ENCODE results near the gene ASTN2. TPM values are rescaled to one million over a fixed set of nuclear protein-coding genes. Genes with fewer than 3 reads are reported as not detected.

The ASTN2 gene, protein sequence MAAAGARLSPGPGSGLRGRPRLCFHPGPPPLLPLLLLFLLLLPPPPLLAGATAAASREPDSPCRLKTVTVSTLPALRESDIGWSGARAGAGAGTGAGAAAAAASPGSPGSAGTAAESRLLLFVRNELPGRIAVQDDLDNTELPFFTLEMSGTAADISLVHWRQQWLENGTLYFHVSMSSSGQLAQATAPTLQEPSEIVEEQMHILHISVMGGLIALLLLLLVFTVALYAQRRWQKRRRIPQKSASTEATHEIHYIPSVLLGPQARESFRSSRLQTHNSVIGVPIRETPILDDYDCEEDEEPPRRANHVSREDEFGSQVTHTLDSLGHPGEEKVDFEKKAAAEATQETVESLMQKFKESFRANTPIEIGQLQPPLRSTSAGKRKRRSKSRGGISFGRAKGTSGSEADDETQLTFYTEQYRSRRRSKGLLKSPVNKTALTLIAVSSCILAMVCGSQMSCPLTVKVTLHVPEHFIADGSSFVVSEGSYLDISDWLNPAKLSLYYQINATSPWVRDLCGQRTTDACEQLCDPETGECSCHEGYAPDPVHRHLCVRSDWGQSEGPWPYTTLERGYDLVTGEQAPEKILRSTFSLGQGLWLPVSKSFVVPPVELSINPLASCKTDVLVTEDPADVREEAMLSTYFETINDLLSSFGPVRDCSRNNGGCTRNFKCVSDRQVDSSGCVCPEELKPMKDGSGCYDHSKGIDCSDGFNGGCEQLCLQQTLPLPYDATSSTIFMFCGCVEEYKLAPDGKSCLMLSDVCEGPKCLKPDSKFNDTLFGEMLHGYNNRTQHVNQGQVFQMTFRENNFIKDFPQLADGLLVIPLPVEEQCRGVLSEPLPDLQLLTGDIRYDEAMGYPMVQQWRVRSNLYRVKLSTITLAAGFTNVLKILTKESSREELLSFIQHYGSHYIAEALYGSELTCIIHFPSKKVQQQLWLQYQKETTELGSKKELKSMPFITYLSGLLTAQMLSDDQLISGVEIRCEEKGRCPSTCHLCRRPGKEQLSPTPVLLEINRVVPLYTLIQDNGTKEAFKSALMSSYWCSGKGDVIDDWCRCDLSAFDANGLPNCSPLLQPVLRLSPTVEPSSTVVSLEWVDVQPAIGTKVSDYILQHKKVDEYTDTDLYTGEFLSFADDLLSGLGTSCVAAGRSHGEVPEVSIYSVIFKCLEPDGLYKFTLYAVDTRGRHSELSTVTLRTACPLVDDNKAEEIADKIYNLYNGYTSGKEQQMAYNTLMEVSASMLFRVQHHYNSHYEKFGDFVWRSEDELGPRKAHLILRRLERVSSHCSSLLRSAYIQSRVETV (N-terminal part only)
- total RNA-seq (2013; cell fraction: nucleolus; rRNA removed): 36.3 and 39.4 TPM in 2 replicates
- total RNA-seq (2014; rRNA removed): 10.6 and 11.4 TPM in 2 replicates
- 7.0 and 7.7 TPM in 2 replicates for total RNA-seq (2014; rRNA removed; fragmentation: Illumina TruSeq; extraction: Trizol)
- total RNA-seq (2021): 6.9 and 7.5 TPM in 2 replicates
- 3.1 TPM for polyA plus RNA-seq (2011; ENCODE audit: low read depth)
- polyA plus RNA-seq (2011; rRNA removed): 8.8 and 10.4 TPM in 2 replicates
- polyA plus RNA-seq (2011; cell fraction: cytosol; rRNA removed): 10.0 and 10.9 TPM in 2 replicates
- polyA plus RNA-seq (2011; cell fraction: nucleus; rRNA removed): 10.0 and 10.9 TPM in 2 replicates
- 3.8 and 5.8 TPM in 2 replicates for polyA plus RNA-seq (2012)
- polyA plus RNA-seq (2014; fragmentation: Illumina TruSeq; extraction: Trizol): 4.9 and 6.3 TPM in 2 replicates
- polyA plus RNA-seq (2014; fragmentation: Nextera tagmentation; extraction: Ambion mirVana): 1 to 10 TPM; 1.4 to 1.5 TPM
- 7.0 and 7.2 TPM in 2 replicates for polyA plus RNA-seq (2014; rRNA removed)
- 10 to 100 TPM; 12.5 to 15.7 TPM for polyA plus RNA-seq (2016; fragmentation: Nextera tagmentation; extraction: Ambion mirVana)
- 22.8 and 27.8 TPM in 2 replicates for polyA minus RNA-seq (2011; rRNA and poly(A)+ RNA removed)
- polyA minus RNA-seq (2011; cell fraction: cytosol; rRNA and poly(A)+ RNA removed): 3.1 and 3.2 TPM in 2 replicates
- 30.3 and 43.5 TPM in 2 replicates for polyA minus RNA-seq (2011; cell fraction: nucleus; rRNA and poly(A)+ RNA removed)
- Bru-seq, nascent RNA: percentile 37 among the genes with signal in this experiment
- BruChase-seq, experiment 1, labeled RNA remaining after a 6-hour chase: percentile 32 among the genes with signal in this experiment
- percentile 33 among the genes with signal in this experiment for BruChase-seq, experiment 2, labeled RNA remaining after a 2-hour chase
- long read RNA-seq, experiment 1, partial matches to known transcripts: 3 of 13 reads
- long read RNA-seq, experiment 1, other reads (novel, unspliced or antisense): 9 of 13 reads
- long read RNA-seq, experiment 2, partial matches to known transcripts: 26 of 58 reads
- long read RNA-seq, experiment 2, other reads (novel, unspliced or antisense): 32 of 58 reads

DNA sequence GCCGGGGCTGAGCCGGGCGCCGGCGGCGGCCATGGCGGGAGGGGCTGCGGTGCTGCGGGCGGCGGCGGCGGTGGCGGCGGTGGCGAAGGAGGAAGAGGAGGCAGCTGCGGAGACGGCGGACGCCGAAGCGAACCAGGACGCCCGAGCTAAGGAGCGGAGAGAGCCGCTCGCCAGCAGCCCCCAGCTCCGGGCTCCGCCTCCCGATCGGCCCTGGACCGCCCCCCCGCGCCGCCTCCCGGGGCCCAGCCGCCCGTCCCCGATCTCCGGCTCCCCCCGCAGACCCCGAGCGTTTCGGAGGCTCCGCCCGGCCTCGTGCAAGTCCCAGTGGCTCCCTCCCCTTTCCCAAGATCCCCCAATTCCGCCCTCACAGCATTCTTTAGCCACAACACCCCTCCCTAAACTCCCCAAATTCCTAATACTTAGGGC lies at the start of gene ASTN2:
ASTN2 (minus strand) TSS at position 152 of the 426 bp plus-strand sequence; CDS start at position 33, 119 bp downstream.
- no peaks in the 10 kb centered on the region for H4K20me1 ChIP-seq (ENCODE audit: control insufficient read depth, insufficient read depth)
- ChIA-PET RAD21 (ENCODE audit: unreplicated experiment) (no interaction called here), CTCF (no interaction called here), POLR2A (no interaction called here), SMC1A (ENCODE audit: uncharacterized antibody, unreplicated experiment) (no interaction called here)
- no TSS peak for BruUV-seq (replicated peaks)
- no peaks in the 10 kb centered on the region for H3K9me3 ChIP-seq (replicated peaks; ENCODE audit: control insufficient read depth, insufficient read depth, low read length)
- H2AFZ ChIP-seq (ENCODE audit: control insufficient read depth, low read depth, low read length): no peak within 1 kb of the TSS
- H3K27me3 ChIP-seq (replicated peaks in 1 of 2; ENCODE audit: control insufficient read depth in 2 of 2, insufficient read depth in 2 of 2, low read length in 1 of 2): peaks cover 13 to 19% of the 10 kb centered on the region in 2 experiments; a peak in 3 of 4 replicates
- H3K4me3 ChIP-seq: no peak within 1 kb of the TSS
- H3K4me1 ChIP-seq (ENCODE audit: control insufficient read depth, insufficient read depth, low read length): no peaks in the 10 kb centered on the region
- 5% methylated on average over 17 of the region's 48 CpGs for WGBS (ENCODE audit: insufficient coverage, insufficient replicate concordance, low lambda C conversion rate, missing lambda C conversion rate)
- DNase-seq (ENCODE audit: low read depth, low spot score) (no peak), FAIRE-seq (no peak), ATAC-seq (no peak)
- intact Hi-C loops (cut with micrococcal nuclease; ENCODE audit: unreplicated experiment) (loop anchor here (5.0 kb wide), 1 partner anchor 498 kb away; no protein-coding TSS in a partner anchor), in situ Hi-C loops (cut with MboI) (loop anchor here (25.0 kb wide), 1 partner anchor 678 kb away; no protein-coding TSS in a partner anchor)
- TF ChIP-seq EZH2 (IDR thresholded peaks at IDR 0.05; ENCODE audit: borderline replicate concordance, control insufficient read depth, low read depth, low read length) (no peak), BMI1 (IDR thresholded peaks at IDR 0.05; ENCODE audit: borderline replicate concordance) (no peak), ASH2L (IDR thresholded peaks at IDR 0.05; ENCODE audit: borderline replicate concordance, low read depth) (no peak)
- H3K4me2 ChIP-seq (ENCODE audit: control insufficient read depth, insufficient read depth): no peak within 1 kb of the TSS
- H3K27ac ChIP-seq (ENCODE audit: control insufficient read depth, insufficient read depth): no peak within 1 kb of the TSS
- H3K79me2 ChIP-seq (ENCODE audit: control insufficient read depth, insufficient read depth, low read length): no peaks in the 10 kb centered on the region
- H3K36me3 ChIP-seq (ENCODE audit: control insufficient read depth in 2 of 2, insufficient read depth in 2 of 2, low read length in 1 of 2): no peaks in the 10 kb centered on the region
- H3K9ac ChIP-seq (ENCODE audit: control insufficient read depth, insufficient read depth, low read length): no peak within 1 kb of the TSS
